NCI-H1092 (cell line): ENCODE measurements around the gene COX10.
"Not testable (repeated sequence)": the region's sequence is repeated elsewhere in the genome, so short reads cannot be mapped to it uniquely, and the experiment has no call there.

ENCODE experiments used
- DNase-seq: peaks from one replicate; lab custom pipeline; 2025; lab: John Stamatoyannopoulos, UW

Gene COX10

DNA sequence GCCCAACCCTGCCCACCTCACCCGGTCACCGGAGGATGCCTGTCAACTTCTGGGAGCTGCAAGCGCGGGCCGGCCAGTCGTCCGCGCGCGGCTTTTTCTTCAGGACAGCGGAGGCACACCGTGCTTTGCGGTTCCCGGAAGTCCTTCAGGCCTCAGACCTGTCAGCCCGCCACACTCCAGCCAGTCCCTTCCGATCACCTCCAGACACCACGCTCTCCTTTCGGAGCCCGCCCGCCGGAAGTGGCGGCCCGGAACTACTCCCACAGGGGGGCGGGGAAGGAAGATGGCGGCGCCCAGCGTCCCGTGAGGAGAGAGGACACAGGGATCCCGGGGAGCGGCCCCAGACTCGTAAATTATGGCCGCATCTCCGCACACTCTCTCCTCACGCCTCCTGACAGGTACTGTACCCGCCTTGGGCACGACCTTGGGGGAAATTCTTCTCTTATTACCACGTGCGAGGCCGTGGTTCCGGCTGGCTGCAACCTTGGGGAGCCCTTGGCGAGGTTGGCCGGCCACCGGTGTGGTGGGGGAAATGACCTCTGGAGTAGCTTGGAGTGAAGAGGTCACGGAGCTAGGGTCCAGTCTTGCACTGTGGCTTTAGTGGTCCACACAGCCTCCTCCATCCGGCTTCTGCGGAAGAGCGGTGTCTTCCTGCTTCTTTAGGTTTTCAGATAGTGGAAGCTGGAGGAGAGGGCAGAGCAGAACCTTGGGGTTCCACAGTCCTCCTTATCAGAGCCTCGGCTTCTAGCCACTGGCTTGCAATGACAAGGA lies at the start of gene COX10:
Gene COX10, plus strand, starts transcription at position 254 of the 771 bp plus-strand sequence. Its CDS starts 102 bp downstream, at position 356.
- DNase-seq, result peak; percentile 73

- DNase-seq, result not testable (repeated sequence)
These were observed 47.5 kb upstream of the COX10 start for GRCh38 chr17:14021651-14022294.

- DNase-seq, result not testable (repeated sequence)
These were observed 39.5 kb upstream of the COX10 start for GRCh38 chr17:14029755-14030154.

GRCh38 chr17:14032234-14032633 lies 37.1 kb upstream of the COX10 start:
- DNase-seq, result no peak

GRCh38 chr17:14033166-14033565 lies 36.1 kb upstream of the COX10 start:
- no peak for DNase-seq

DNA sequence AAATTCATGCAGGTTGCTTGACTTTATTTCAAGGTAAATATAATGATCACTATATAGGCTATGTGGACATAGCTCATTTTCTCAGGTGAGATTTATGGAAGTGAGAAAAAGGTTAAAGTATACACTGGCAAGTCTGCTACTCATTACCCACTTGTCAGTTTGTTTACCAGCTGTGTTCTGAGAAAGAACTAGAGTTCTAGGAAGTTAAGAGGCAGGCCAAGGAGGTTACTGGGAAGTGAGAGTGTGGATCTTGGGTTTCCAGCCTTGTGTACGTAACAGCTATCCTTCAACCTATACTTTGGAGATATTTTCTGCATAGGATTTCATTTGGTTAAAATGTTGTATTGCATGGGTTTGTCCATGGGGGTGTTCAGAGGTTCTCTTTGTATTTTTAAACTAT lies 31.9 kb upstream of the COX10 start:
- DNase-seq, result no peak

DNA sequence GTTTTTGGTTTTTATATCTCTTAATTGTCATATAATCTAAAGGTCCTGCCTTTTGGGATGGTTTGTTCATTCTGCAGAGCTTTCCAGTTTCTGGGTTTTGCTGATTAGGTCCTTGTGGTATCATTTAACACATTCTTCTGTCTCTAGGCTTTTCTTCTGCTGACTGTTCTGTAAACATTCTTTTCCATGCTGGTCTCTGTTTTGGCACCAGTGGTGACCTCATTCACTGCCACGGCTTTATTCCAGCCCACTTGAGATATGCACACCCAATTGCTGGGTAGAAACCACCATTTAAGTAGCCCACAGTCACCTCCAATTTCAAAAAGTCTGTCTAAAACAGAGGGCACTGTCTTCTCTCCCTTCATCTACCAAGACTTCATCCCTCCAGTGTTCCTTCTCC lies 31.1 kb upstream of the COX10 start:
- DNase-seq, result no peak

GRCh38 chr17:14042411-14042810 lies 26.9 kb upstream of the COX10 start:
- DNase-seq, result no peak

GRCh38 chr17:14044702-14045101 lies 24.6 kb upstream of the COX10 start:
- no peak for DNase-seq

- DNase-seq, result no peak
These were observed 22.3 kb upstream of the COX10 start for GRCh38 chr17:14046978-14047377.

GRCh38 chr17:14047591-14047990 lies 21.7 kb upstream of the COX10 start:
- DNase-seq, result no peak

- DNase-seq, result no peak
These were observed 21.1 kb upstream of the COX10 start for GRCh38 chr17:14048169-14048568.

DNA sequence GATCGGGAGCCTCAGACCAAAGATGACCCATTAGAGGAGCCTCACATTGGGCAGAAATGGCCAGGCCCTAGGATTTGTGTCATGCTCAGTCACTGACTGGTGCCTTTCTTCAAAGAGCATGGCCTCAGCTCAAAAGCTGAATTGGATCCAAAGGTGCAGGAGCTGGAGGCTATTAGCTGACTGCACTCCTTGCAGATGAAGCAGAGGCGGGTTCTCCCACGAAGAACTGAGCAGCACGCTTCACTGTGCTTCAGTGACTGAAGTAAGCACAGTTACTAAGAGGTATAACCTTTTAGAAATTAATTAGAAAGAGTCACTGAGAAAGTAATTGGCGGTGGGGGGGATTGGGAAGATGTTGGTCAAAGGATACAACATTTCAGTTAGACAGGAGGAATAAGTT lies 18.7 kb upstream of the COX10 start:
- no peak for DNase-seq

DNA sequence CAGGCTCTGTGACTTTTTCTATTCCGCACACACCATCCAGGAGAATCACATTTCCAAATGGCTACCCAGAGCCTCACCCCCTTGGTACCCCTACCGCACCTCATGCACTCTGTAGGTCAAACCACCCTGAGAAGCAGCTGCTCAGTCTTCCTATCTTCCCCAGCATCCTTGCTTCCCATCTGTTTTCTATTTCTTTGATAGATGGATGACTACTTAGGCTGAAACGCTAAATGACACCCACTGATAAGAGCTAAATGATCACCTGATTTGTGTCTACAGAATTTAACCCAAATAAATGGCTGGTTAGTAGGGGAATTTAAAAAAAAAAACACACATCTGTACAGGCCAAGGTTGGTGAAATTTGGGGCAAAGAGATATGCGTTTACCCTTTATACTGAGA lies 17.6 kb upstream of the COX10 start:
- DNase-seq, result no peak

GRCh38 chr17:14052886-14053615 lies 16.3 kb upstream of the COX10 start:
- DNase-seq, result no peak

DNA sequence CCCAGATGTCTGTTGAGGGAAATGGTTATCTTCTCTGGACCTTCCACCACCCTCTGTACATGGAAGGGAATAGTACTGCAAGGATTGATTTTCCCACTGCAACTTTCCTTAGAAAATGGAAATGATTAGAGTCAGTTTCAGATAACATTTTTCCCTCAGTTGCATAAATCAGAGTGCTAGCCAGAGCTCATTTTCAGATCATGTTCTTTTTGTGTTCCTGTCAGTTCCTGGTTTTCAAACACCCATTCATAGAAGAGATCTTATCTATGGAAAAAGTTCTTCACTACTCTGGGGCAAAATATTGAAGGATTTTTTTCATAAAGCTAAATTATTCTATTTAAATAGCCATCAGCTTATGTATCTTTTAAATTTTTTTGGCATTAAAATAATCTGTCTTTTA lies 11.7 kb upstream of the COX10 start:
- DNase-seq, result no peak

DNA sequence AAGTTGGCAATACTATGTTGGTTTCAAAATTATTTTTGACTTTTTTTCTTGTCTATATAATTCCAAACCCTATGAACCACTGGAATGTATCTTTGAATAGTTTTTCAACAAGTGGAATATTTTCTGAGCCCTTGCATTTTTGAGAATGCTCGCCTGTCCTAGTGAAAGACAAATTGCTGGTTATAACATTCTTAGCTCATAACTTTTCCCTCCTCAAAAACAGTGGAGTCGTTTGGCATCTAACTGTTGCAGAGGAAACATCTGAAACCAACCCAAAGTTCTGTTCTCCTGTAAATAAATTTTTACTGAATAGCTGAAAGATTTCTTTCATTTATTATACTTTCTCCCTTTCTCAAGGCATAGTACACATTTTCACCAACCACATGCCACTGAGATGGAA lies 11.3 kb upstream of the COX10 start:
- DNase-seq, result no peak

- no peak for DNase-seq
These were observed 8.6 kb upstream of the COX10 start for GRCh38 chr17:14060706-14061105.

- no peak for DNase-seq
These were observed 7.4 kb upstream of the COX10 start for GRCh38 chr17:14061666-14062560.

DNA sequence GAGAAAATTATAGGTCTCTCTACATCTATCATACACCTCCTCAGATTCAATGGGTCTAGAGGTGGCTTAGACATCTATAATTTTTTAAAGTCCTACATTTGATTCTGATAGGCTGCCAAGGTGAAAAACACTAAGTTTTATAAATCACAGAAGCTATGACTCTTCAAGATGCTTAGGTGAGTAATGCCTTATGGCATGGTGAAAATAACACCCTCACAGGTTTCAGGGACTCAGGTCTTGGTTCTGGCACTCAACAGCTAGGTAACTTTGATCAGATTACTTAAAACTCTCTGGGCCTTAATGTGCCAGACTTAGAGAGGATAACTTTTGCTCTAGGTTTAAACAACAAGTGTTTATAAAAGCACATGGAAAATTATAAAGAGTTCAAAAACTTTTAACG lies 2.0 kb upstream of the COX10 start:
- no peak for DNase-seq

- no peak for DNase-seq
These were observed 608 bp upstream of the COX10 start for GRCh38 chr17:14068542-14069250.
